AG09319 (cell line): ENCODE data around the gene METTL25B.
A peak's percentile ranks its signal among the peaks of the same experiment; 100 is the strongest.

Experiments
- DNase-seq: peaks from one replicate; pipeline ENCODE4 v3.0.0-alpha.2; 2010; ENCODE audit warnings: low read depth; ENCODE audit errors: extremely low read depth
- CTCF ChIP-seq: IDR thresholded peaks from 2 replicates; pipeline ENCODE4 v1.5.1; 2011; ENCODE audit warnings: low read depth, mild to moderate bottlenecking, inconsistent platforms, low read length, moderate library complexity

METTL25B gene

GRCh38 chr1:156727926-156728598, at the start of gene METTL25B:
Gene METTL25B (plus strand): TSS chr1:156728469. CDS start chr1:156729105, 636 bp downstream.
- TF ChIP-seq CTCF: no peak
- DNase-seq: no peak

GRCh38 chr1:156680056-156680455, 48.2 kb upstream of the METTL25B start:
- no peak for DNase-seq
- TF ChIP-seq CTCF: no peak

GRCh38 chr1:156681196-156681960, 46.9 kb upstream of the METTL25B start:
- no peak for TF ChIP-seq CTCF
- no peak for DNase-seq

- DNase-seq: no peak
- TF ChIP-seq CTCF: no peak
Measured at GRCh38 chr1:156682166-156682890, 45.9 kb upstream of the METTL25B start.

GRCh38 chr1:156684227-156684782, 44.0 kb upstream of the METTL25B start:
- DNase-seq: no peak
- no peak; the same call in 1 of the 2 replicates for TF ChIP-seq CTCF

- peak; percentile 94 for TF ChIP-seq CTCF
- no peak for DNase-seq
Measured at GRCh38 chr1:156689035-156689952, 39.0 kb upstream of the METTL25B start.
